Neural progenitor cell (in vitro differentiated cells): Measurements from ENCODE around the gene DNAJC5. TPM values are rescaled to one million over a fixed set of nuclear protein-coding genes. Genes with fewer than 3 reads are reported as not detected.

Experiments used
- DNase-seq: peaks from one replicate; pipeline ENCODE4 v3.0.0-alpha.2; 2016; ENCODE audit warnings: low spot score
- H2AFZ ChIP-seq: fragments of 200-600 bp; sonication (generic); replicated peaks from 2 replicates; pipeline ENCODE4 v1.6.1; 2016; ENCODE audit warnings: antibody characterized with exemption
- H3F3A ChIP-seq: fragments of 200-600 bp; sonication (generic); 2 replicates; pipeline ENCODE4 v1.6.1; 2016; ENCODE audit warnings: antibody characterized with exemption, low read depth
- H3K27ac ChIP-seq: fragments of 200-600 bp; sonication (generic); 2 replicates; pipeline ENCODE4 v1.5.1; 2016; ENCODE audit warnings: mild to moderate bottlenecking
- H3K27me3 ChIP-seq: fragments of 200-600 bp; sonication (generic); 2 replicates; pipeline ENCODE4 v1.6.1; 2016; ENCODE audit warnings: mild to moderate bottlenecking, moderate library complexity
- H3K36me3 ChIP-seq: fragments of 200-600 bp; sonication (generic); 2 replicates; pipeline ENCODE4 v1.5.1; 2016
- H3K4me1 ChIP-seq: fragments of 200-600 bp; sonication (generic); 2 replicates; pipeline ENCODE4 v1.6.1; 2016; ENCODE audit warnings: mixed run types
- H3K4me2 ChIP-seq: fragments of 200-600 bp; sonication (generic); 2 replicates; pipeline ENCODE4 v1.6.1; 2016
- H3K4me3 ChIP-seq: fragments of 200-600 bp; sonication (generic); 2 replicates; pipeline ENCODE4 v1.5.1; 2016
- H3K79me2 ChIP-seq: fragments of 200-600 bp; sonication (generic); 2 replicates; pipeline ENCODE4 v1.6.1; 2016; ENCODE audit warnings: low read depth
- H3K9ac ChIP-seq: fragments of 200-600 bp; sonication (generic); 2 replicates; pipeline ENCODE4 v1.6.1; 2016
- H3K9me3 ChIP-seq: fragments of 200-600 bp; sonication (generic); 2 replicates; pipeline ENCODE4 v1.5.1; 2016; ENCODE audit warnings: low read depth
- H4K20me1 ChIP-seq: fragments of 200-600 bp; sonication (generic); 2 replicates; pipeline ENCODE4 v1.6.1; 2016; ENCODE audit warnings: low read depth
- H3K27ac Mint-ChIP-seq: 3 replicates; pipeline ENCODE4 v1.8.0; 2021; ENCODE audit warnings: mixed read lengths
- H3K27me3 Mint-ChIP-seq: 2 replicates; pipeline ENCODE4 v1.8.0; 2022; ENCODE audit warnings: low read depth, mild to moderate bottlenecking, inconsistent platforms, moderate library complexity, mixed read lengths; ENCODE audit not compliant: insufficient read depth
- H3K36me3 Mint-ChIP-seq: 3 replicates; pipeline ENCODE4 v1.8.0; 2021; ENCODE audit warnings: mixed read lengths
- H3K4me1 Mint-ChIP-seq: 3 replicates; pipeline ENCODE4 v1.8.0; 2021; ENCODE audit warnings: mixed read lengths
- H3K4me3 Mint-ChIP-seq: 3 replicates; pipeline ENCODE4 v1.8.0; 2021; ENCODE audit warnings: mild to moderate bottlenecking, moderate library complexity, mixed read lengths
- H3K9me3 Mint-ChIP-seq: 3 replicates; pipeline ENCODE4 v1.8.0; 2020; ENCODE audit warnings: mixed read lengths
- EZH2 ChIP-seq: fragments of 200-600 bp; sonication (generic); IDR thresholded peaks from 2 replicates; pipeline ENCODE4 v1.6.1; 2017; ENCODE audit warnings: antibody characterized with exemption, mild to moderate bottlenecking, moderate library complexity
- EZH2phosphoT487 ChIP-seq: fragments of 200-600 bp; sonication (generic); IDR thresholded peaks from 2 replicates; pipeline ENCODE4 v1.6.1; 2017; ENCODE audit warnings: antibody characterized with exemption
- total RNA-seq: library from RNA; depleted of rRNA; stranded (reverse); fragments of >200 nt; gene quantifications from 2 replicates; pipeline ENCODE4 v1.2.3, GENCODE V29; 2015; ENCODE audit warnings: low replicate concordance
- TF ChIP-seq, protein P1 (sequence below): fragments of 200-600 bp; sonication (generic); IDR thresholded peaks from 2 replicates; pipeline ENCODE4 v1.5.1; 2017; ENCODE audit warnings: antibody characterized with exemption, mild to moderate bottlenecking

The DNAJC5 gene
- total RNA-seq, 1 donor from 2014 or later: 17.2 TPM

DNA sequence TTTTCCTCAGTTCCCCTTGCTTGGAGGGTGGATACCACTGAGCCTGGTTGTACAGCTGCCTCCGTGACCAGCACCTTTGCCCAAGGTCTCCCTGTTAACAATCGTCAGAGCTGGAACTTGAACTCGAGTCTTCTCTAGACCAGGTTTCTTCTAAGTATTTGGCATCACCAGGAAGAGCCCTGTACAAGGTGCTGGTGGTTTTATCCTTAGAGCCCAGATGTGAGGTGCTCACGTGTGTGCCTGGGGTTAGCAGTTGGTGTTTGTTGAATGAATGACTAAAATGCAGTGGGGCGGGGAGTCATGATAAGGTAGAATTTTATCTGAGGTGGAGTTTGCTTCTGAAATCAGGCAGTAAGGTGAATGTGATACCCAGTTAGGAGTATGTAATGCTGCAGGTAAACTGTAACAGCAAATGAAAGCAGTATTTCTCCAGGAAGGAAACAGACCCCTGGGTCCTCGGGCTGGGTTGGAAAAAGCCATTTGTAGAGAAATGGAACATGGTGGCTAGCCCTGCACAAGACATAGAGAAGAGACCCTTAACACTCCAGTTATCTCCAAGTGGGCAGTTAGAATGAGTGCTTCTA lies 3.1 kb downstream of the DNAJC5 start:
- no peak for DNase-seq
- Mint-ChIP-seq H3K27me3 (peaks cover 7% of the 10 kb centered on the region), H3K4me1 (peaks cover 34% of the 10 kb centered on the region), H3K27ac (no peak overlapping the region), H3K36me3 (peaks cover 4% of the 10 kb centered on the region), H3K9me3 (no peaks in the 10 kb centered on the region), H3K4me3 (no peak overlapping the region)
- no peaks in the 10 kb centered on the region for H3K36me3 ChIP-seq
- H3K79me2 ChIP-seq: peaks cover 75% of the 10 kb centered on the region
- H3K27me3 ChIP-seq: no peaks in the 10 kb centered on the region
- H3K9ac ChIP-seq: no peak overlapping the region
- peaks cover 9% of the 10 kb centered on the region for H3K4me1 ChIP-seq
- TF ChIP-seq, protein P1, sequence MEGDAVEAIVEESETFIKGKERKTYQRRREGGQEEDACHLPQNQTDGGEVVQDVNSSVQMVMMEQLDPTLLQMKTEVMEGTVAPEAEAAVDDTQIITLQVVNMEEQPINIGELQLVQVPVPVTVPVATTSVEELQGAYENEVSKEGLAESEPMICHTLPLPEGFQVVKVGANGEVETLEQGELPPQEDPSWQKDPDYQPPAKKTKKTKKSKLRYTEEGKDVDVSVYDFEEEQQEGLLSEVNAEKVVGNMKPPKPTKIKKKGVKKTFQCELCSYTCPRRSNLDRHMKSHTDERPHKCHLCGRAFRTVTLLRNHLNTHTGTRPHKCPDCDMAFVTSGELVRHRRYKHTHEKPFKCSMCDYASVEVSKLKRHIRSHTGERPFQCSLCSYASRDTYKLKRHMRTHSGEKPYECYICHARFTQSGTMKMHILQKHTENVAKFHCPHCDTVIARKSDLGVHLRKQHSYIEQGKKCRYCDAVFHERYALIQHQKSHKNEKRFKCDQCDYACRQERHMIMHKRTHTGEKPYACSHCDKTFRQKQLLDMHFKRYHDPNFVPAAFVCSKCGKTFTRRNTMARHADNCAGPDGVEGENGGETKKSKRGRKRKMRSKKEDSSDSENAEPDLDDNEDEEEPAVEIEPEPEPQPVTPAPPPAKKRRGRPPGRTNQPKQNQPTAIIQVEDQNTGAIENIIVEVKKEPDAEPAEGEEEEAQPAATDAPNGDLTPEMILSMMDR: no peak
- TF ChIP-seq EZH2: no peak
- no peak overlapping the region for H3K27ac ChIP-seq
- H2AFZ ChIP-seq: no peak overlapping the region
- no peak overlapping the region for H3K4me2 ChIP-seq
- peaks cover 38% of the 10 kb centered on the region for H3F3A ChIP-seq
- H3K4me3 ChIP-seq: no peak overlapping the region
- H4K20me1 ChIP-seq: peaks cover 73% of the 10 kb centered on the region
- no peaks in the 10 kb centered on the region for H3K9me3 ChIP-seq

DNA sequence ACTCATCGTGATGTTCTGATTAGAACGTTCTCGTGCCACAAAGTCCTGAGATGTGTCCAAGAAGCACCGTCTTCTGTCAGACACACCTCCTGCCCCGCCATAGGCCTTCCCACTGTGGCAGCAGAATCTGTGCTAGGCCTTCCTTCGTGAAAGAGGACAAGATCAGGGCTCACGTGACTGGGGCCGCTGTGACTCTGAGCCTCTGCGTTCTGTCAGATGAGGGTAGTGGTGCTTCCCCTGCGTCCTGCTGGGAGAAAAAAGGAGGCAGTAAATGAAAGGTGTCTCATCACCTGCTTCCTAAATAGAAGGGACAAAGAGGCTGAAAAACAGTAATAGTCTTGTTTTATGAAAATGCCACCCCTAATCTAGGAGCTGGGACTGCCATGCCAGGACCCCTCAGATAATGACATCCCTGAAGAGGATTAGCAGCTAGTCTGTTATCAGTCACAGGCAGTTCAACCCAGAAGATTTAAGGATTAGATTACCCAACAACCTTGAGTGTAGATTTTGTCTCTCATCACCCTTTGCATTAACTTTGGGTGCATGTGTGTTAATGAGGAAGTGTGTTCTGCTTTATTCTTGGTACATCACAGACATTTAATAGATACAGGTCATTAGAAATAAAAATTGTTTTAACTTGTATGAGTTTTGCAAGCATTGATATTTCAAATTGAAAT lies 4.1 kb downstream of the DNAJC5 start:
- Histone ChIP-seq H3K79me2 (peaks cover 85% of the 10 kb centered on the region), H3K36me3 (no peaks in the 10 kb centered on the region), H3K4me3 (no peak overlapping the region), H3K27ac (no peak overlapping the region), H3K4me2 (no peak overlapping the region), H3K27me3 (no peaks in the 10 kb centered on the region), H3F3A (peaks cover 28% of the 10 kb centered on the region), H3K9me3 (no peaks in the 10 kb centered on the region), H3K9ac (no peak overlapping the region), H3K4me1 (peaks cover 9% of the 10 kb centered on the region), H2AFZ (no peak overlapping the region), H4K20me1 (peaks cover 73% of the 10 kb centered on the region)
- no peak for TF ChIP-seq EZH2
- TF ChIP-seq, protein P1: no peak
- no peak for TF ChIP-seq EZH2phosphoT487
- peaks cover 32% of the 10 kb centered on the region for H3K4me1 Mint-ChIP-seq
- H3K36me3 Mint-ChIP-seq: peaks cover 4% of the 10 kb centered on the region
- H3K27ac Mint-ChIP-seq: no peak overlapping the region
- H3K9me3 Mint-ChIP-seq: no peaks in the 10 kb centered on the region
- DNase-seq: no peak
- peaks cover 8% of the 10 kb centered on the region for H3K27me3 Mint-ChIP-seq
- no peak overlapping the region for H3K4me3 Mint-ChIP-seq

DNA sequence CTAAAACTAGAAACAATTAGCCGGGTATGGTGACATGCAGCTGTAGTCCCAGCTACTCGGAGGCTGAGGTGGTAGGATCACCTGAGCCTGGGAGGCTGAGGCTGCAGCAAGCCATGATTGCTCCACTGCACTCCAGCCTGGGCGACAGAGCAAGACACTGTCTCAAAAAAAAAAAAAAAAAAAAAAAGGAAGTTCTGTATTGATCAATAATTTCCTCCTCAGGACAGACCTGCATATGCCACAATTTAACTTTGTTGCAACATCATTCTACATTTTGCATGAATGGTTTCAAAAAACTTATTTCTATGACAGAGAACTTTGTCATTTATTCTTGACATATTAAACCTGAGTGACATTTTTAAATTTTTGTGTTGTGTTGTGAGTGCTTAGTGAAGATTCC lies 5.5 kb downstream of the DNAJC5 start:
- H3K36me3 Mint-ChIP-seq: peaks cover 4% of the 10 kb centered on the region

More for the DNA sequence above, 5.5 kb downstream of the DNAJC5 start:
- Histone ChIP-seq H3K27me3 (no peaks in the 10 kb centered on the region), H2AFZ (no peak overlapping the region), H3K4me3 (no peak overlapping the region), H3K4me2 (no peak overlapping the region), H3F3A (peaks cover 19% of the 10 kb centered on the region), H3K27ac (no peak overlapping the region), H3K4me1 (peaks cover 9% of the 10 kb centered on the region), H3K9me3 (no peaks in the 10 kb centered on the region), H4K20me1 (peaks cover 84% of the 10 kb centered on the region), H3K9ac (no peak overlapping the region), H3K79me2 (peaks cover 98% of the 10 kb centered on the region), H3K36me3 (no peaks in the 10 kb centered on the region)
- no peak for DNase-seq
- Mint-ChIP-seq H3K9me3 (no peaks in the 10 kb centered on the region), H3K27me3 (peaks cover 6% of the 10 kb centered on the region), H3K4me3 (no peak overlapping the region), H3K27ac (no peak overlapping the region), H3K4me1 (peaks cover 30% of the 10 kb centered on the region)
- TF ChIP-seq, protein P1: no peak
- TF ChIP-seq EZH2 (no peak), EZH2phosphoT487 (no peak)
